ENCODE results near the gene AHCYL1. TPM values are rescaled to one million over a fixed set of nuclear protein-coding genes. Genes with fewer than 3 reads are reported as not detected.

AHCYL1 gene
- polyA plus RNA-seq, 1 donor: 129 TPM

GRCh38 chr1:109974191-109974590 lies 10.4 kb upstream of the AHCYL1 start:
- DNase-seq: no peak

GRCh38 chr1:109975718-109976117 lies 8.8 kb upstream of the AHCYL1 start:
- no peak for DNase-seq

DNA sequence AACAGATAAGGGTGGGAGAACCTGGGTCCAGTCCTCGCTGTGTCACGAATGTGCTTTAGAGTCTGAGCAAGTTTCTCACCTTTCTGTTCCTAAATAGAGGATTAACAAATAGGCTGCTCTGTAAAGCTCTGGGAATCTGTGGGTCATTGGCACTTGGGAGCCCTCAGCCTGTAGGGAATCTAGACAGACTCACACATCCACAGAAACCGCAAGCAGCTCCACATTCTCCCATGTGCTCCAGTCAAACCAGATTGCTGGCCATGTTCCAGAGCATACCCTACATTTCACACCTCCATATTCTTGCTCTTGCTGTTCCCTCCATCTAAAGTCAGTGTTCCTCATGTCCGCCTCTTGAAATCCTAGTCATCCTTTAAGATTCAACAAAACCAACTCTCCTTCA lies 7.8 kb upstream of the AHCYL1 start:
- no peak for DNase-seq

DNA sequence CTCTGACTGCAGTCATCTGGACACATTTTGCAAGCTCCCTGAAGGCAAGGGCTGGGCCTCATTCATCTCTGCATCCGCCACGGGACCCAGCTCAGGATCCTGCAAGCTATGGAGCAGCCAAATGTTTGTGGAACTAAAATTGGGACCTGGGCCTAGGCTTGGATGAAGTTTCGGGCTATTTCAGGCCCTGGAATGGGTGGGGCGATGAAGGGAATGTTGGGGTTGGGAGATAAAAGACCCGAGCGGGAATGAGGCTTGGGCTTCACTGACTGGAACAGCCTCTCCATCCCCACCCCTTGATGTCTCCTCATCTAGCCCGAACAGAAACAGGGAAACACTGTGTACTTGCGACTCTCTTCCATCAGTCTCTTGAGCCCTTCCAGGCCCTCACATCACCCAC lies 7.3 kb upstream of the AHCYL1 start:
- DNase-seq: no peak

DNA sequence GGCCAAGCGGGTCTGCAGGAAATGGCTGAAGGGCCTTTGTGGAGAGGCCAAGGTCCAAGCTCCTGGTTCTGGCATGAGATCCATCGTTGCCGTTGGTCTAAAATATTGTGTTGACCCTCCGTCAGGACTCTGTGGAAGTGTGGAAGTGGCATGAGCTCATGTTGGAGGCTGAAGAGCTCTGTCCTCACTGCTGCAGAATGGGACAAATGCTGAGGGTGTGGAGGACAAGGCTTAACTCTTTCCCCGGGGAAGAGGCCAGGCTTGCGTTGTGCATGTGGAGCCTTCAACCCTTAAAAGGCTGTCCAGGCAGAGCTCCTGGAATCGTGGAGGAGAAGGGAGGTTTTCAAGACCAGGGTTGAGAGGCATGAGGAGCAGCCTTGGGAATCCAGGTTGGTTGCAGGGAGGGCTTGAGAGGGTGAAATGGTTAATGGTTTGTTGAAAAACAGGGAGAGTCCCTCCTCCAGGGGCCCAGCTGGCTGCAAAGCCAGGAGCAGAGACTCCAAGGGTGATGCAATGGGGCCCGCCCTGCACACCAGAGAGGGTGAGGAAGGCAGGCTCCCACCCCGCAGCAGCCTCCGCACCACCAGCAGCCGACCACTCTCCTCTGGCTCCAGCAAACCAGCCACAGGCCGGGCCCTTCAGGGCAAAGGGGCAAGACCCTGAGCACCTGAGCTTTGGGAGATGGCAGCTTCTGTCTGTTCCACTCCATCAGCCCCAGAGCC lies 6.7 kb upstream of the AHCYL1 start:
- DNase-seq: no peak

- DNase-seq: no peak
Observed at GRCh38 chr1:109978761-109979488, 5.6 kb upstream of the AHCYL1 start.

DNA sequence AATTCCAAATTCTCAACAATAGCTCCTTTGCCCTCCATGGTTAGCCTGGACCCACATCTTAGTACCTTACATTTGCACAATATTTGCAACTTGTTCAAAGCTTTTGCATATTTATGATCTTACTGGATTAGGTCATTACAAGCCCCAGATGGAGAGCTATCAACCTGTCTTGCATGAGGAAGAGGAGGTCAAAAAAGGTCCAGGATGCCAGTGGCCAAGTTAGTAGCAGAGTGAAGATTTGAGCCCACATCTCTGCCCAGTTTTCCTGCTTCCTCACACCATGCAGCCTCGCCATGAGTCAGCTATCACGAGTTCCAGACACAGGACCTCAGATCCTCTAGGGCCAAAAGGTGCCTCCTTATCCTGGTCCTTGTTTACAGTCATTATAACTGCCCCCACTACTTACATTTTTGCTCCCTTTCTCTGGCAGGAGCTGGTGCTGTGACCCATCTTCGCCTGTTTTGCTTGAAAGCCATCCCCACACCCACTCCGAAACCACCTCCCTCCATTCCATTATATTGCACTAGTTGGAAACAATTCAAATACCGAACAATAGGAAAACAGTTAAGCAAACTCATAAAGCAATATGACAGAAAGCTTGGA lies 5.0 kb upstream of the AHCYL1 start:
- DNase-seq: no peak

DNA sequence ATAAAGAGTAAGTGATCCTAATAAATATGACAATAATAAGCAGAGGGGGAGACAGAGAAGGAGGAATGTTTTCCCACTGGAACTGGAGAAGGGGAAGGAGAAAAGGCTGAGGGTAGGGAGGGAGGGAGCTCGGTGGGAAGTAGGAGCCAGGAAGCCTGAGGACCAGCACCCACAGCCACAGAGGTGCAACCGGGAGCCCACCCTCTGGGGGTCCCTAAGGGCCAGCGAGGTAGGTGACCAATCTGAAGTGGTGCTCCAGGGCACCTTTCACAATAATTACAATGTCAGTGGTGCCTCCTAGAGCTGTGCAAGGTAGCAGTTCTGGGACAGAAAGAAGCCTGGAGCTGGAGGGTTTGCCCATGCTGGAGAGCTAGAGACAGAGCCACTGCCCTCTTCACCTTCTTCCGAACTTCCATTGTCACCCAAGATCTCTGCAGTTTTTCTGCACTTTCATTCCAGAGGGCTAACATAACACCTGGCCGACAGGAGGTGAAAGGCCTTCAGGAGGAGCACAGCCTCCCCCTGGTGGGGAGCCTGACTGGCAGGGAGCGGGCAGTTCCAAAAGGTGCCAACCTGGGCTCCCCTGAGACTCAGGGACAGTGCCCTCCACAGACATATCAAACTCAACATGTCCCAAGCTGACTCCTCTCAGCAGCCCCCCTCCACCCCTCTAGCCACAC lies 4.1 kb upstream of the AHCYL1 start:
- DNase-seq: no peak

GRCh38 chr1:109981004-109981335 lies 3.6 kb upstream of the AHCYL1 start:
- DNase-seq: no peak

DNA sequence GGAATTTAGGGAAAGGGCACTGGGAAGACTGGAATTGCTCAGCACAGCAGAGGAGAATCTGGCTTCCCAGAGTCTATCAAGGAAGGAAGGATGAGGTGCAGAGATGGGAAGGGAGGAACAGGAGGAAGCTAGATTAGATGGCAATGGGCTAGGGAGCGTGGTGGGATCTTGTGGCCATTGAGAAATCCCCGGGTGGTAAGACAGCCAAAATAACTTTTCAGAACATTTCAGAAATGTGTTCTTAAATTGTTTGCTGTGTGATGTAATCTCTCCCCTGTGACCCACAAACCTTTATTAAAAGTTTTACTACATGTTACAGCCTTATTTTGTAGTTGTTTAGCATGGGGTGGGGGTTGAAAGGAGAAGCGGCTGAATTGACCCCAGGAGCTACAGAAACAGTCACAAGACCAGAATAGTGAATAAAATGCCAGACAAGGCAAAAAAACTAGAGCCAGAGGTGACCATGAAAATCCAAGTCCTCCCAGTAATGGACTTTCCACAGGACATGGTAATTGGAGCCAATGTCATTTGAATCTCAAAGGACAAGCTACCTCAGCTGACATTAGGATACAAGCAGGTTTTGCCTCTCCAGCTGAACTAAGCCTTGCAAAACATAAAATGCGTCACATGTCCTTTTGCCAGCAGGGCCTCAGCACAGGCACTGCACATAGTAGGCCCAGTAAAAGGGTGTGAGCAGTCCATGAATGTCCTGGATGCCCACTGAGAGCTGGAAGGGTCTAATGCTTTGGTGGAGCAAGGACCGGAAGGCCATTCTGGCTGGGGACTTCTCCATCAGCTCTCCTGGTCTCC lies 980 bp upstream of the AHCYL1 start:
- no peak for DNase-seq

GRCh38 chr1:109984190-109984455 lies 442 bp upstream of the AHCYL1 start:
- DNase-seq: no peak

GRCh38 chr1:109985247-109986053 lies 885 bp downstream of the AHCYL1 start:
- DNase-seq: no peak

GRCh38 chr1:109986054-109986444 lies 1.5 kb downstream of the AHCYL1 start:
- no peak for DNase-seq

DNA sequence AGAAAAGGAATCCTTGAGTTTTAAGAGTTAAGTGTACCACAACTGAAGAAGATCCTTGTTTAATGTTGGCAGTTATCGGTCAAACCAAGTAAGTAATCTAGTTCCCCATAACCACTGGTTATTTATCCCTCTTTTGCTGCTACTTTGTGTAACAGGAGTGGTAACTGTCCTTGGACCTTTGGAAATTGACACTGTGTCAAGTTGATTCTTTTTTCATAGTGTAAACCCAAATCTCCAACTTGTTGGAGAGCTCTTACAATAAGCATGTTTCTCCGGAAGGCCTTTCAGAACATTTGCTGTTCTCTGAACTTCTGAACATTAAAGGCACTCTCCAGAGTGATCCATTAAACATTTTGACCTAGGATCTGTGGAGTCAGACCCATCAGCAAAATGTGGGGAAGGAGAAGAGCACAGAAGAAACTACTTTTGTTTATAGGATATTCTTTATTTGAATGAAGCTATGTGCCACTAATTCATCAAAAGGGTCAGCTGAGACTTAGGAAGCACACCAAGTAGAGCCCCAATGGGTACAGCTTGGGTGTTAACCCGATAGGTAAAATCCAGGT lies 3.9 kb downstream of the AHCYL1 start:
- no peak for DNase-seq

GRCh38 chr1:109989506-109990301 lies 5.1 kb downstream of the AHCYL1 start:
- no peak for DNase-seq

GRCh38 chr1:109990302-109990653 lies 5.7 kb downstream of the AHCYL1 start:
- DNase-seq: no peak

DNA sequence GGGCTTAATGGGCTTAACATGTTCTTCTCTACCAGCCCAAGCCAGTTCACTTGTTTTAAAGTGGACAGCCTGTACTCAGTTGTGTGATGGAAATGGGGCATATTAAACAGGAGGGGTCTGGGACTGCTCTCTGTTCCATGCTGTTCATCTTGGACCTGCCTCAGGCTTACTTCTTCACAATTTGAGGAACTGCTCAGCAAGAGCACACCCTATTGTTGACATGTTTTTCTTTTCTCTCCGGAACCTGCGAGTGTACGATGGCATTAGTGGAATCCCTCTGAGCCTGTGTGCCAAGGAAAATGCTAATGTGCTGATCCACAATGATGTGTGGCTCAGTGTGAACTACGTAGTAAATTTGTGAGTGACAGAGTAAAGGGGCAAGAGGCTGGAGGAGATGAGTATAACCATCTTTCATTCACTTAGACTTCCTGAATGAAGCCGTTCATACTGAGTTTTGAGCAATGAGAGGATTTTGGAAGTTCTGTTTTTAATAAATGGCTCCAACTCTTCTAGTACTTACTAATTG lies 6.9 kb downstream of the AHCYL1 start:
- DNase-seq: no peak

- DNase-seq: no peak
Observed at GRCh38 chr1:109993885-109994284, 9.3 kb downstream of the AHCYL1 start.

GRCh38 chr1:109994654-109995053 lies 10.1 kb downstream of the AHCYL1 start:
- DNase-seq: no peak

DNA sequence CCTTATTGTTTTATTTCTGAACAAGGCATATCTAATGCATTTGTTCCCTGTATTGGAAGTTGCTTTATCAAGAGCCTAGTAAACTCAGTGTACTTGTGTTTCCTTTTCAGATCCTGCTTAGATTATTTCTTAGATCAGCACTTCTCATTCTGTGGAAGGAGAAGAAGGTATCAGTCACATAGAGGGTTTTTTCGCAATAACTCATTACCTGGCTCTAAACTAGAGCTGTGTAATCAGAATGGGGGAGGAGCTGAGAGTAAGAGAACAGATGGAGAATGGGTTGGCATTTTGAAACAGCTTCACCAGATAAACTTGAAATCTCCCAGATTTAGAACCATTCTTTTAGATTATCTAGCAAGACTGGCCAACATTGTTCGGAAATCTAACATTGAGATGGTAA lies 11.0 kb downstream of the AHCYL1 start:
- DNase-seq: no peak
